IMR-90 (cell line): ENCODE measurements around the gene SLX9. TPM values are rescaled to one million over a fixed set of nuclear protein-coding genes. Genes with fewer than 3 reads are reported as not detected.

Experiments
- ATAC-seq: fragments of 200-7000 bp; cut with Tn5 transposase; 2 replicates; pipeline ENCODE4 v1.9.1; 2020; ENCODE audit warnings: low read depth, mild to moderate bottlenecking, moderate library complexity
- BruUV-seq: library from RNA; stranded (reverse); fragments of 400-500 nt; replicated peaks from 2 replicates; lab custom pipeline; 2021; lab: Mats Ljungman, UMichigan
- CTCF ChIA-PET: fragments of 300-600 bp; formaldehyde crosslinking; extraction: SDS; loops from one replicate; lab custom pipeline; 2021; ENCODE audit warnings: antibody characterized with exemption; lab: Yijun Ruan, JAX
- POLR2A ChIA-PET: fragments of 300-600 bp; sonication (Branson Sonifier 250); formaldehyde crosslinking; loops from one replicate; lab custom pipeline; 2022; ENCODE audit warnings: antibody characterized with exemption; ENCODE audit not compliant: unreplicated experiment; lab: Charles Lee
- DNase-seq: peaks from one replicate; pipeline ENCODE4 v3.0.0; 2013
- H2AFZ ChIP-seq: replicated peaks from 2 replicates; pipeline ENCODE3; 2013; ENCODE audit warnings: low read length, mild to moderate bottlenecking; ENCODE audit not compliant: poor library complexity
- H2AK5ac ChIP-seq: 2 replicates; pipeline ENCODE4 v1.6.1; 2013; ENCODE audit warnings: low read depth, low read length, inconsistent platforms
- H2AK9ac ChIP-seq: replicated peaks from 2 replicates; pipeline ENCODE3; 2013; ENCODE audit warnings: mild to moderate bottlenecking, low read depth, low read length, moderate library complexity; ENCODE audit not compliant: poor library complexity
- H2BK120ac ChIP-seq: 2 replicates; pipeline ENCODE4 v1.6.1; 2013; ENCODE audit warnings: low read depth, low read length, inconsistent platforms
- H2BK15ac ChIP-seq: 3 replicates; pipeline ENCODE4 v1.6.1; 2013; ENCODE audit warnings: low read depth, low read length, inconsistent platforms
- H2BK20ac ChIP-seq: 2 replicates; pipeline ENCODE4 v1.6.1; 2013; ENCODE audit warnings: low read depth, mild to moderate bottlenecking, inconsistent platforms, low read length, moderate library complexity
- H2BK5ac ChIP-seq: 2 replicates; pipeline ENCODE4 v1.6.1; 2013; ENCODE audit warnings: mild to moderate bottlenecking, low read depth, low read length, inconsistent platforms; ENCODE audit not compliant: poor library complexity, severe bottlenecking
- H3K14ac ChIP-seq: replicated peaks from 2 replicates; pipeline ENCODE4 v1.6.1; 2013; ENCODE audit warnings: low read depth, low read length, inconsistent platforms
- H3K18ac ChIP-seq: 2 replicates; pipeline ENCODE4 v1.6.1; 2013; ENCODE audit warnings: low read depth, low read length, control low read depth
- H3K23ac ChIP-seq: 2 replicates; pipeline ENCODE4 v1.6.1; 2013; ENCODE audit warnings: low read depth, low read length, inconsistent platforms
- H3K27ac ChIP-seq: 2 replicates; pipeline ENCODE4 v1.5.1; 2013; ENCODE audit warnings: mild to moderate bottlenecking, control low read depth, low read length; ENCODE audit not compliant: insufficient read depth
- H3K27me3 ChIP-seq: 2 replicates; pipeline ENCODE4 v1.6.1; 2013; ENCODE audit warnings: low read length; ENCODE audit not compliant: control insufficient read depth, insufficient read depth
- H3K36me3 ChIP-seq: 2 replicates; pipeline ENCODE4 v1.6.1; 2013; ENCODE audit warnings: low read length, mixed read lengths; ENCODE audit not compliant: control insufficient read depth, insufficient read depth
- H3K4ac ChIP-seq: 2 replicates; pipeline ENCODE4 v1.6.1; 2013; ENCODE audit warnings: low read depth, low read length, inconsistent platforms
- H3K4me1 ChIP-seq: 2 replicates; pipeline ENCODE4 v1.6.1; 2013; ENCODE audit warnings: low read length, mixed read lengths; ENCODE audit not compliant: control insufficient read depth, insufficient read depth
- H3K4me2 ChIP-seq: 2 replicates; pipeline ENCODE4 v1.6.1; 2013; ENCODE audit warnings: low read depth, mild to moderate bottlenecking, control low read depth, low read length, moderate library complexity
- H3K4me3 ChIP-seq: 2 replicates; pipeline ENCODE4 v1.5.1; 2013; ENCODE audit warnings: low read depth, mild to moderate bottlenecking, control low read depth, low read length, moderate library complexity; ENCODE audit not compliant: insufficient read depth
- H3K56ac ChIP-seq: 2 replicates; pipeline ENCODE4 v1.6.1; 2013; ENCODE audit warnings: low read length, inconsistent platforms; ENCODE audit not compliant: insufficient read depth; ENCODE audit errors: extremely low read depth
- H3K79me1 ChIP-seq, 2 experiments: 2 replicates each; pipeline ENCODE4 v1.6.1; 2013; ENCODE audit warnings: low read length in 2 of 2, inconsistent platforms in 1 of 2, low read depth in 1 of 2
- H3K9ac ChIP-seq: 2 replicates; pipeline ENCODE4 v1.6.1; 2013; ENCODE audit warnings: low read depth, low read length, control low read depth
- H3K9me1 ChIP-seq: 2 replicates; pipeline ENCODE4 v1.6.1; 2013; ENCODE audit warnings: low read length, inconsistent platforms; ENCODE audit not compliant: insufficient read depth
- H3K9me3 ChIP-seq: 2 replicates; pipeline ENCODE4 v1.6.1; 2013; ENCODE audit warnings: low read length; ENCODE audit not compliant: control insufficient read depth, insufficient read depth
- H4K20me1 ChIP-seq: 2 replicates; pipeline ENCODE4 v1.6.1; 2013; ENCODE audit warnings: low read length, inconsistent platforms; ENCODE audit not compliant: insufficient read depth
- H4K5ac ChIP-seq: 2 replicates; pipeline ENCODE4 v1.6.1; 2013; ENCODE audit warnings: mild to moderate bottlenecking, low read depth, low read length, control low read depth
- H4K8ac ChIP-seq, 2 experiments: 2 replicates each; pipeline ENCODE4 v1.6.1; 2013; ENCODE audit warnings: low read depth in 2 of 2, low read length in 2 of 2, control low read depth in 1 of 2, inconsistent platforms in 1 of 2
- H4K91ac ChIP-seq: 2 replicates; pipeline ENCODE4 v1.6.1; 2013; ENCODE audit warnings: low read depth, low read length, inconsistent platforms; ENCODE audit not compliant: insufficient read depth
- BHLHE40 ChIP-seq: fragments of 150-350 bp; IDR thresholded peaks from 2 replicates; pipeline ENCODE4 v1.6.1; 2016; ENCODE audit warnings: mild to moderate bottlenecking, low read depth, low read length
- CEBPB ChIP-seq: IDR thresholded peaks from 2 replicates; pipeline ENCODE4 v1.6.1; 2012; ENCODE audit warnings: low read depth, low read length, improper control_type of control experiment
- POLR2A ChIP-seq: IDR thresholded peaks from 2 replicates; pipeline ENCODE4 v1.6.1; 2012; ENCODE audit warnings: mild to moderate bottlenecking, low read depth, low read length
- USF2 ChIP-seq: fragments of 150-350 bp; IDR thresholded peaks from 2 replicates; pipeline ENCODE4 v1.6.1; 2017; ENCODE audit warnings: mild to moderate bottlenecking, antibody characterized with exemption, low read length, low read depth
- WGBS, 2 experiments: methylation state at CpG; one replicate each; pipeline versions ENCODE4 v1.1.5 to v1.1.7; 2013; ENCODE audit warnings: missing lambda C conversion rate in 2 of 2; ENCODE audit not compliant: insufficient read length in 1 of 2; ENCODE audit errors: extremely low coverage in 2 of 2; 5-methylcytosine and 5-hydroxymethylcytosine counted together
- dilution Hi-C: fragments of 300-500 bp; cut with HindIII; formaldehyde crosslinking; loops from one replicate; pipeline ENCODE4 v1.14.3; 2018; ENCODE audit warnings: low sequenced_read_pairs; ENCODE audit not compliant: unreplicated experiment
- in situ Hi-C: fragments of 300-500 bp; cut with MboI; formaldehyde crosslinking; loops from 3 replicates; pipeline ENCODE4 v1.14.3; 2019; ENCODE audit warnings: low sequenced_read_pairs, inconsistent platforms, mixed read lengths
- intact Hi-C: fragments of 100-400 bp; cut with micrococcal nuclease; formaldehyde crosslinking; loops from 2 replicates; pipeline ENCODE4 v1.10.0; 2022
- polyA plus RNA-seq, 3 experiments: library from polyadenylated mRNA; depleted of rRNA; stranded (reverse); fragments of >200 nt; gene quantifications; 2 replicates each; pipeline ENCODE4 v1.2.3, GENCODE V29; 2012; ENCODE audit warnings: low replicate concordance in 1 of 3
- total RNA-seq: library from RNA; depleted of rRNA; stranded (reverse); fragments of >200 nt; gene quantifications from 2 replicates; pipeline ENCODE4 v1.2.3, GENCODE V29; 2012

Gene SLX9
- total and polyA plus RNA-seq, 2 of the 4 experiments (the other 2 are of a cell fraction) = 10.4 to 21.7 TPM

- 79% methylated on average over 16 of the region's 28 CpGs; no CpG with 5 or more reads in 1 of the 2 experiments for WGBS, 2 experiments
- no TSS peak for BruUV-seq
- POLR2A ChIA-PET = no interaction called here
Measured at GRCh38 chr21:44900559-44901251, 39.1 kb upstream of the SLX9 start.

More at GRCh38 chr21:44900559-44901251, 39.1 kb upstream of the SLX9 start:
- no peak for DNase-seq
- no peaks in the 10 kb centered on the region for H4K20me1 ChIP-seq
- H3K18ac ChIP-seq = no peak overlapping the region
- H2BK15ac ChIP-seq = no peak overlapping the region
- intact Hi-C loops = no loop called here
- no peak overlapping the region for H3K4me2 ChIP-seq
- no peak overlapping the region for H2AK9ac ChIP-seq
- H3K27ac ChIP-seq = no peak overlapping the region
- no peak overlapping the region for H2AK5ac ChIP-seq
- H4K5ac ChIP-seq = no peak overlapping the region
- no peak overlapping the region for H4K8ac ChIP-seq
- TF ChIP-seq USF2 = no peak
- no peak for TF ChIP-seq POLR2A
- TF ChIP-seq CEBPB = no peak
- no peak for TF ChIP-seq BHLHE40
- H3K79me1 ChIP-seq = no peaks in the 10 kb centered on the region
- no peak overlapping the region for H3K56ac ChIP-seq
- H3K9me3 ChIP-seq = no peaks in the 10 kb centered on the region
- peaks cover 15% of the 10 kb centered on the region; the same call in 1 of the 2 replicates for H3K9me1 ChIP-seq
- H3K4ac ChIP-seq = no peak overlapping the region
- H2BK5ac ChIP-seq = no peak overlapping the region
- peaks cover 79% of the 10 kb centered on the region for H3K27me3 ChIP-seq
- no peak for ATAC-seq
- H2AFZ ChIP-seq = no peak overlapping the region
- no peak overlapping the region for H2BK20ac ChIP-seq
- in situ Hi-C loops = no loop called here
- dilution Hi-C loops = no loop called here
- no peak overlapping the region for H3K23ac ChIP-seq
- no peak overlapping the region for H3K14ac ChIP-seq
- H3K36me3 ChIP-seq = no peaks in the 10 kb centered on the region
- no peak overlapping the region for H2BK120ac ChIP-seq
- H3K4me1 ChIP-seq = no peaks in the 10 kb centered on the region
- no peak overlapping the region for H3K9ac ChIP-seq
- H4K91ac ChIP-seq = no peak overlapping the region
- no peak overlapping the region for H3K4me3 ChIP-seq
- CTCF ChIA-PET = no interaction called here
